ENCODE data around the gene BAZ1A. TPM values are rescaled to one million over a fixed set of nuclear protein-coding genes. Genes with fewer than 3 reads are reported as not detected.
A peak's percentile ranks its signal among the peaks of the same experiment; 100 is the strongest.

Gene BAZ1A
- total RNA-seq (2021; ENCODE audit: unreplicated experiment) = 24.2 TPM
- polyA plus RNA-seq (2012) = 9.4 and 13.0 TPM in 2 replicates
- percentile 75 among the genes with signal in this experiment for Bru-seq, nascent RNA
- BruChase-seq, experiment 1, labeled RNA remaining after a 6-hour chase = percentile 72 among the genes with signal in this experiment
- BruChase-seq, experiment 2, labeled RNA remaining after a 2-hour chase = percentile 71 among the genes with signal in this experiment
- long read RNA-seq, partial matches to known transcripts = 32 of 37 reads
- long read RNA-seq, other reads (novel, unspliced or antisense) = 5 of 37 reads

- Histone ChIP-seq H3K4me2 (ENCODE audit: low read length) (peak within 1 kb of the TSS; percentile 83), H3K4me1 (ENCODE audit: control insufficient read depth in 1 of 2, insufficient read depth in 2 of 2, low read length in 2 of 2) (peaks cover 11 to 15% of the 10 kb centered on the region in 2 experiments; a peak in 3 of 4 replicates), H3K27ac (ENCODE audit: low read depth, low read length) (peak within 1 kb of the TSS; percentile 99), H3K4me3 (replicated peaks in 1 of 2; ENCODE audit: low read depth in 1 of 2, low read length in 2 of 2) (peak within 1 kb of the TSS; percentile 54 to 91), H3K9me2 (ENCODE audit: insufficient read depth) (no peaks in the 10 kb centered on the region), H3K36me3 (ENCODE audit: control insufficient read depth in 1 of 2, insufficient read depth in 2 of 2, low read length in 2 of 2) (no peaks in the 10 kb centered on the region), H3K79me2 (ENCODE audit: insufficient read depth, low read length) (peaks cover 47% of the 10 kb centered on the region), H3K9me3 (ENCODE audit: control insufficient read depth in 1 of 2, insufficient read depth in 1 of 2, low read depth in 1 of 2, low read length in 2 of 2) (no peaks in the 10 kb centered on the region), H3K27me3 (ENCODE audit: insufficient read depth, low read length) (no peaks in the 10 kb centered on the region), H4K20me1 (ENCODE audit: insufficient read depth) (no peaks in the 10 kb centered on the region), H2AFZ (ENCODE audit: low read depth, low read length, poor library complexity, severe bottlenecking) (peak within 1 kb of the TSS; percentile 39), H3K9ac (ENCODE audit: low read length) (peak within 1 kb of the TSS; percentile 92)
- intact Hi-C loops (cut with micrococcal nuclease) = loop anchor here (2.0 to 10.0 kb wide), 2 partner anchors 108 to 200 kb away; partner anchors contain the start of gene SRP54
- BruUV-seq (replicated peaks) = TSS peak; percentile 85
- RAD21 ChIA-PET (ENCODE audit: low non-redundant PET in 1 of 2, low total read pairs in 2 of 2, uncharacterized antibody in 2 of 2, unreplicated experiment in 2 of 2) = no interaction called here
- ATAC-seq (peak; percentile 75), DNase-seq (ENCODE audit: low read depth, low spot score) (peak; percentile 72)
- CTCF ChIA-PET = no interaction called here
- POLR2A ChIA-PET = interaction anchor here (0.6 to 1.6 kb wide), 4 partner anchors 9 to 240 kb away, joined by 3 to 9 read pairs (median 4); partner anchors contain the start of gene SRP54
- TF ChIP-seq SP1 (IDR thresholded peaks at IDR 0.05; ENCODE audit: low read depth) = peak; percentile 33; the same call in 1 of the 2 replicates
- no peak for TF ChIP-seq CBX3 (IDR thresholded peaks at IDR 0.05; ENCODE audit: low read depth)
- TF ChIP-seq EZH2 (IDR thresholded peaks at IDR 0.05) = no peak
- TF ChIP-seq POLR2A (IDR thresholded peaks at IDR 0.05; ENCODE audit: borderline replicate concordance, extremely low read depth, insufficient read depth, insufficient read length) = peak; percentile 95
- no peak for TF ChIP-seq FOSL1 (IDR thresholded peaks at IDR 0.05; ENCODE audit: low read depth)
- no peak for TF ChIP-seq ZFX (IDR thresholded peaks at IDR 0.05)
- no peak for TF ChIP-seq CEBPB (IDR thresholded peaks at IDR 0.05; ENCODE audit: low read depth)
- no peak for TF ChIP-seq RAD21 (IDR thresholded peaks at IDR 0.05; ENCODE audit: low read depth)
- TF ChIP-seq SIN3A (IDR thresholded peaks at IDR 0.05; ENCODE audit: low read depth) = peak; percentile 88
- peak; percentile 60 for TF ChIP-seq ELF1 (IDR thresholded peaks at IDR 0.05; ENCODE audit: borderline replicate concordance, low read depth)
- TF ChIP-seq POLR2AphosphoS5 (IDR thresholded peaks at IDR 0.05; ENCODE audit: low read depth, low read length) = peak; percentile 90
- no peak for TF ChIP-seq ZNF274 (IDR thresholded peaks at IDR 0.05; ENCODE audit: low read depth, low read length)
- no peak for TF ChIP-seq REST (IDR thresholded peaks at IDR 0.05; ENCODE audit: low read depth)
- no peak for TF ChIP-seq ZBTB33 (IDR thresholded peaks at IDR 0.05; ENCODE audit: extremely low read depth, insufficient replicate concordance, low read length)
- TF ChIP-seq SRF (IDR thresholded peaks at IDR 0.05; ENCODE audit: low read depth) = no peak
- TF ChIP-seq JUND (IDR thresholded peaks at IDR 0.05) = peak; percentile 41; the same call in 1 of the 2 replicates
- TF ChIP-seq CTCF (IDR thresholded peaks at IDR 0.05 in 2 of 3, conservative IDR thresholded peaks at IDR 0.05 in 1 of 3; ENCODE audit: borderline replicate concordance in 1 of 3, insufficient read depth in 1 of 3, low read depth in 2 of 3, low read length in 2 of 3) = no peak
- TF ChIP-seq YY1 (IDR thresholded peaks at IDR 0.05; ENCODE audit: extremely low read depth, insufficient replicate concordance, low read depth, low read length) = no peak
Observed at GRCh38 chr14:34875031-34875922, at the start of gene BAZ1A. Gene BAZ1A, minus strand, starts transcription at chr14:34875360. Its CDS starts 756 bp downstream, at chr14:34874604.

Measured in HCT116 (cell line).